NCI-H2171 treated with DMSO at 0.1 percent for 48 hours (cell line): ENCODE results near the gene NOL4L.

Source experiments
- DNase-seq: peaks from one replicate; lab custom pipeline; 2025; lab: John Stamatoyannopoulos, UW

The NOL4L gene

GRCh38 chr20:32585011-32585585 lies at the start of gene NOL4L:
Gene NOL4L, minus strand, starts transcription at chr20:32585333. Its CDS starts 443 bp downstream, at chr20:32584890.
- DNase-seq: peak; percentile 34

GRCh38 chr20:32634041-32634805 lies 49.1 kb upstream of the NOL4L start:
- DNase-seq: peak; percentile 25

GRCh38 chr20:32632461-32633354 lies 47.6 kb upstream of the NOL4L start:
- no peak for DNase-seq

GRCh38 chr20:32631933-32632460 lies 46.9 kb upstream of the NOL4L start:
- DNase-seq: no peak

- DNase-seq: no peak
Observed at GRCh38 chr20:32629813-32630212, 44.7 kb upstream of the NOL4L start.

GRCh38 chr20:32628960-32629530 lies 43.9 kb upstream of the NOL4L start:
- peak; percentile 40 for DNase-seq

GRCh38 chr20:32626859-32627636 lies 41.9 kb upstream of the NOL4L start:
- peak; percentile 79 for DNase-seq

- no peak for DNase-seq
Observed at GRCh38 chr20:32626407-32626806, 41.3 kb upstream of the NOL4L start.

GRCh38 chr20:32625996-32626395 lies 40.9 kb upstream of the NOL4L start:
- no peak for DNase-seq

GRCh38 chr20:32624687-32625345 lies 39.7 kb upstream of the NOL4L start:
- DNase-seq: no peak

GRCh38 chr20:32623667-32624157 lies 38.6 kb upstream of the NOL4L start:
- DNase-seq: no peak

GRCh38 chr20:32622585-32623468 lies 37.7 kb upstream of the NOL4L start:
- no peak for DNase-seq

- DNase-seq: peak; percentile 31
Observed at GRCh38 chr20:32621891-32622584, 36.9 kb upstream of the NOL4L start.

GRCh38 chr20:32621071-32621890 lies 36.1 kb upstream of the NOL4L start:
- peak; percentile 41 for DNase-seq

- no peak for DNase-seq
Observed at GRCh38 chr20:32619586-32619985, 34.5 kb upstream of the NOL4L start.

- no peak for DNase-seq
Observed at GRCh38 chr20:32614772-32615171, 29.6 kb upstream of the NOL4L start.

GRCh38 chr20:32614303-32614702 lies 29.2 kb upstream of the NOL4L start:
- no peak for DNase-seq
